Heart right ventricle (tissue), 16 donors: ENCODE data around the gene CILP. TPM values are rescaled to one million over a fixed set of nuclear protein-coding genes. Genes with fewer than 3 reads are reported as not detected.
"Not testable (repeated sequence)": the region's sequence is repeated elsewhere in the genome, so short reads cannot be mapped to it uniquely, and the experiment has no call there.

Source experiments
- ATAC-seq, 8 donors: fragments of 200-7000 bp; cut with Tn5 transposase; one replicate each; pipeline ENCODE4 v1.9.1; 2020; ENCODE audit warnings: mild to moderate bottlenecking in 8 of 8, moderate library complexity in 8 of 8, moderate number of reproducible peaks in 1 of 8
- DNase-seq, 2 donors: peaks; one replicate each; pipeline ENCODE4 v3.0.0-alpha.2; 2020
- H3K27ac ChIP-seq, 10 donors: fragments of 200-600 bp; sonication (generic) in 2 of 10; one replicate each; pipeline versions ENCODE4 v1.5.0 to v1.8.0; 2020 to 2022; ENCODE audit warnings: mild to moderate bottlenecking in 3 of 10
- H3K27me3 ChIP-seq, 7 donors: fragments of 200-600 bp; one replicate each; pipeline ENCODE4 v1.8.0; 2021 to 2022; ENCODE audit warnings: mild to moderate bottlenecking in 2 of 7
- H3K36me3 ChIP-seq, 9 donors: fragments of 200-600 bp; sonication (generic) in 1 of 9; one replicate each; pipeline versions ENCODE4 v1.5.0 to v1.8.0; 2020 to 2022; ENCODE audit warnings: mild to moderate bottlenecking in 2 of 9
- H3K4me1 ChIP-seq, 9 donors: fragments of 200-600 bp; sonication (generic) in 1 of 9; one replicate each; pipeline versions ENCODE4 v1.5.0 to v1.8.0; 2020 to 2022; ENCODE audit warnings: mild to moderate bottlenecking in 4 of 9
- H3K4me3 ChIP-seq, 10 donors: fragments of 200-600 bp; sonication (generic) in 2 of 10; one replicate each; pipeline versions ENCODE4 v1.5.0 to v1.8.0; 2020 to 2022; ENCODE audit warnings: mild to moderate bottlenecking in 7 of 10, moderate library complexity in 2 of 10
- H3K9me3 ChIP-seq, 11 donors: fragments of 200-600 bp in 10 of 11; sonication (generic) in 2 of 11; one replicate each; pipeline versions ENCODE4 v1.5.0 to v1.8.0; 2013 to 2022; ENCODE audit warnings: mild to moderate bottlenecking in 2 of 11, control low read depth in 1 of 11, moderate library complexity in 1 of 11
- WGBS, 2 donors: extraction: QIAGEN DNeasy Blood & Tissue Kit; methylation state at CpG; one replicate each; pipeline ENCODE4 v1.1.7; 2013; ENCODE audit warnings: inconsistent platforms in 1 of 2; 5-methylcytosine and 5-hydroxymethylcytosine counted together
- intact Hi-C, 10 donors: fragments of 100-400 bp; cut with DNase I; formaldehyde crosslinking; loops; one replicate each; pipeline versions ENCODE4 v1.11.1 to v1.14.2; 2022
- polyA plus RNA-seq, 2 donors: library from polyadenylated mRNA; stranded (reverse); fragments of 200-250 nt; gene quantifications; one replicate each; pipeline ENCODE4 v1.2.3, GENCODE V29; 2013
- total RNA-seq, 10 donors: library from RNA; stranded (reverse); fragmentation: NEBNext Ultra II Directional in 3 of 10; extraction: Animal tissue kit (Norgen Biotek cat#: 25700) in 3 of 10; gene quantifications; one replicate each; pipeline versions ENCODE4 v1.2.1 to v1.2.4, GENCODE V29; 2021 to 2023
- TF ChIP-seq, protein P1 (sequence below), 9 donors: fragments of 200-600 bp; sonication (generic) in 2 of 9; IDR thresholded peaks; one replicate each; pipeline versions ENCODE4 v1.5.0 to v1.8.0; 2021 to 2022; ENCODE audit warnings: antibody characterized with exemption in 9 of 9, mild to moderate bottlenecking in 5 of 9, moderate library complexity in 1 of 9
- donor health status: Arrhythmogenic right ventricular cardiomyopathy.
- donor health status: ischemic (EF 13 %, LVEDD 7.1; RV severe dilation, severe dysfunction).
- donor health status: healthy with polysubstance abuse.
- donor health status: DM: no; HTN: yes; CAD: no.
- donor health status: DM: no; HTN: no; CAD: no.
- donor health status: ischemic (EF 25% LVEDD 6.9; RV normal size, moderate dysfunction).
- donor health status: ischemic (EF 25% LVEDD 5.7; RV mildly dilated, moderate dysfunction).
- donor health status: healthy.
- donor health status: DM: yes; HTN: yes; CAD: no.
- donor health status: Ischemic cardiomyopathy.
- donor health status: ischemic (EF 35%, LVEDD 5.7; RV mildly dilated, moderate dysfunction).
- donor health status: nonischemic (EF 11% LVEDD 7.7; RV severe dilation, severe dysfunction).
- donor health status: DM: yes; HTN: yes; CAD: no.
- donor health status: PGD.
- donor health status: ischemic (EF 29% LVEDD 5.4; RV normal size, mild dysfunction).
- donor health status: nonischemic (EF 23%, LVEDD 6.1; RV moderate dilation, normal function).

The CILP gene
- total and polyA plus RNA-seq, 12 donors = 2.1 to 45.2 (median 7.3) TPM

- TF ChIP-seq, protein P1, sequence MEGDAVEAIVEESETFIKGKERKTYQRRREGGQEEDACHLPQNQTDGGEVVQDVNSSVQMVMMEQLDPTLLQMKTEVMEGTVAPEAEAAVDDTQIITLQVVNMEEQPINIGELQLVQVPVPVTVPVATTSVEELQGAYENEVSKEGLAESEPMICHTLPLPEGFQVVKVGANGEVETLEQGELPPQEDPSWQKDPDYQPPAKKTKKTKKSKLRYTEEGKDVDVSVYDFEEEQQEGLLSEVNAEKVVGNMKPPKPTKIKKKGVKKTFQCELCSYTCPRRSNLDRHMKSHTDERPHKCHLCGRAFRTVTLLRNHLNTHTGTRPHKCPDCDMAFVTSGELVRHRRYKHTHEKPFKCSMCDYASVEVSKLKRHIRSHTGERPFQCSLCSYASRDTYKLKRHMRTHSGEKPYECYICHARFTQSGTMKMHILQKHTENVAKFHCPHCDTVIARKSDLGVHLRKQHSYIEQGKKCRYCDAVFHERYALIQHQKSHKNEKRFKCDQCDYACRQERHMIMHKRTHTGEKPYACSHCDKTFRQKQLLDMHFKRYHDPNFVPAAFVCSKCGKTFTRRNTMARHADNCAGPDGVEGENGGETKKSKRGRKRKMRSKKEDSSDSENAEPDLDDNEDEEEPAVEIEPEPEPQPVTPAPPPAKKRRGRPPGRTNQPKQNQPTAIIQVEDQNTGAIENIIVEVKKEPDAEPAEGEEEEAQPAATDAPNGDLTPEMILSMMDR (IDR thresholded peaks at IDR 0.05) = no peak
- 93 to 96% methylated on average over 10 of the region's 10 CpGs for WGBS, 2 donors
- Histone ChIP-seq H3K9me3 (no peaks in the 10 kb centered on the region), H3K4me3 (no peak overlapping the region), H3K36me3 (no peaks in the 10 kb centered on the region), H3K27me3 (no peaks in the 10 kb centered on the region), H3K27ac (no peak overlapping the region), H3K4me1 (no peaks in the 10 kb centered on the region)
- intact Hi-C loops = no loop called here
- DNase-seq (no peak), ATAC-seq (no peak)
These were observed 20.0 kb upstream of the CILP start for GRCh38 chr15:65231306-65231705.

- H3K27me3 ChIP-seq, ATAC-seq, H3K4me1 ChIP-seq, H3K27ac ChIP-seq, DNase-seq, intact Hi-C loops, H3K9me3 ChIP-seq, H3K4me3 ChIP-seq, H3K36me3 ChIP-seq: not testable (repeated sequence)
- 81 to 82% methylated on average over 4 of the region's 10 CpGs for WGBS, 2 donors
These were observed 15.6 kb upstream of the CILP start for GRCh38 chr15:65226901-65227300.

GRCh38 chr15:65226221-65226620 lies 14.9 kb upstream of the CILP start:
- intact Hi-C loops = no loop called here
- Histone ChIP-seq H3K27ac (no peak overlapping the region), H3K36me3 (no peaks in the 10 kb centered on the region), H3K4me1 (no peaks in the 10 kb centered on the region), H3K27me3 (no peaks in the 10 kb centered on the region), H3K4me3 (no peak overlapping the region), H3K9me3 (no peaks in the 10 kb centered on the region)
- ATAC-seq = no peak
- TF ChIP-seq, protein P1 (IDR thresholded peaks at IDR 0.05) = no peak
- DNase-seq = no peak
- WGBS, 2 donors = 95 to 100% methylated on average over 3 of the region's 3 CpGs

DNA sequence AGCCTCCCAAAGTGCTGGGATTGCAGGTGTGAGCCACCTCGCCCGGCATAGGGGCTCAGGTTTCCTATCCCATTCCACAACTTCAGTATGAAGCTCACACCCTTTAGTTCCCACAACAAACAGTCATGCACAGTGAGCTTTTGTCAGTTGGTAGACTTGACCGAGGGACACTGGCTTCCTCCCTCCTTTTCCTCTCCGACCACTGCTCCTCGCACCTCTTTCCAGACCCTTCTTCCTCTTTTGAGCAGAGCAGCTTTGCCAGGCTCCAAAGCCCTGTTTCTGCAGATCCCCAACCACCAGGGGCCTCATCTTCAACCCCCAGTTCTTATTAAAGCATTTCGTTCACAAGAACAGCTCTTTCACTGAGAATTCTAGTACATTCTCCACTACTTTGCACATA lies 12.7 kb upstream of the CILP start:
- H3K4me1 ChIP-seq = no peaks in the 10 kb centered on the region
- no peaks in the 10 kb centered on the region for H3K27me3 ChIP-seq
- H3K27ac ChIP-seq = no peak overlapping the region
- 89 to 90% methylated on average over 6 of the region's 6 CpGs for WGBS, 2 donors
- no peak for ATAC-seq
- no peak for DNase-seq
- no peaks in the 10 kb centered on the region for H3K9me3 ChIP-seq
- TF ChIP-seq, protein P1 (IDR thresholded peaks at IDR 0.05) = no peak
- H3K4me3 ChIP-seq = no peak overlapping the region
- no peaks in the 10 kb centered on the region for H3K36me3 ChIP-seq
- intact Hi-C loops = no loop called here

GRCh38 chr15:65222891-65223290 lies 11.6 kb upstream of the CILP start:
- TF ChIP-seq, protein P1 (IDR thresholded peaks at IDR 0.05) = no peak
- ATAC-seq (no peak), DNase-seq (no peak)
- Histone ChIP-seq H3K4me3 (no peak overlapping the region), H3K9me3 (no peaks in the 10 kb centered on the region), H3K27ac (no peak overlapping the region), H3K36me3 (no peaks in the 10 kb centered on the region), H3K4me1 (no peaks in the 10 kb centered on the region), H3K27me3 (no peaks in the 10 kb centered on the region)
- 88 to 93% methylated on average over 4 of the region's 4 CpGs for WGBS, 2 donors
- intact Hi-C loops = no loop called here
